NCI-H187 (cell line): ENCODE results near the gene C16orf78.

Experiments used
- DNase-seq, 2 experiments: peaks; one replicate each; lab custom pipeline; 2025; lab: John Stamatoyannopoulos, UW

Gene C16orf78

GRCh38 chr16:49395021-49395420, 21.4 kb downstream of the C16orf78 start:
- no peak for DNase-seq

GRCh38 chr16:49396206-49396720, 22.7 kb downstream of the C16orf78 start:
- no peak for DNase-seq

- no peak for DNase-seq
These were observed 25.2 kb downstream of the C16orf78 start for GRCh38 chr16:49398761-49399160.

GRCh38 chr16:49399594-49400364, 26.2 kb downstream of the C16orf78 start:
- DNase-seq = no peak

DNA sequence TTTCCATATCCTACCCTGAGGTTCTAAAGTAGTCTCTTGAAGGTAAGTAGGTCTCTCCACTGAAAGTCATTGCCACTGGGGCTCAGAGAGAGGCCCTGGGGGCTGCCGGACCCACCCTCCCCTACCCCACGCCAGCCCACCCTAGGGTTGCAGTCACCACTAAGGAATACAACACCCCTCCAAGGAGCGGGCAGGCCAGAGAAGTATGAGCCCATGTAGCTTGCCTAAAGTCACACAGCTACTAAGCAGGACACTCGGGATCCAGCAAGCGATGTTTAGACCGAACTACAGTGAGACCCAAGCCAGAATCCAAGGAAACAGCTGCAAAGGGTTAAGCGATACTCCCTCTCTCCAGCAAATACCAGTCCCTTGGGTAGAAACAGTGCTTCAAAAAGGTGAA, 27.0 kb downstream of the C16orf78 start:
- DNase-seq = no peak

DNA sequence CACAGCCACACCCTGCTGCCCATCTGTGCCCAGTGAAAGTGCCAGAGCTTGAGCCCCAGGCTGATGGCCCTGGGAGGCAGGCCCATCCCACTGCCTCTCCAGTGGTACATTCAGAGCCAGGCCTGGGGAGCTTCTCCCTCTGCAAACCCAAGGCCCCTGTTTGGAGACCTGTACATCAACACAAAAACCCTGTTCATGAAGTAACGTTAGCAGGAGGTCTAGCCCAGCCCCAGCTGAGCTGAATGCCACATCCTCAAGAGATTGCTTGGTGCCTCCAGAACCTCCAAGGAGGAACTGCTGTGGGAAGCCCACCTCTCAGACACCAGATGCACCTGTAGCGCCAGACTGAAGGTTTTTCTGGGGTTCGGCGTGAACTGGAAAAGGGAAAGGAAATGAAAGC, 31.5 kb downstream of the C16orf78 start:
- DNase-seq = no peak

- no peak for DNase-seq
These were observed 31.9 kb downstream of the C16orf78 start for GRCh38 chr16:49405530-49405929.

GRCh38 chr16:49407873-49408550, 34.4 kb downstream of the C16orf78 start:
- peak; percentile 29 to 64 for DNase-seq

DNA sequence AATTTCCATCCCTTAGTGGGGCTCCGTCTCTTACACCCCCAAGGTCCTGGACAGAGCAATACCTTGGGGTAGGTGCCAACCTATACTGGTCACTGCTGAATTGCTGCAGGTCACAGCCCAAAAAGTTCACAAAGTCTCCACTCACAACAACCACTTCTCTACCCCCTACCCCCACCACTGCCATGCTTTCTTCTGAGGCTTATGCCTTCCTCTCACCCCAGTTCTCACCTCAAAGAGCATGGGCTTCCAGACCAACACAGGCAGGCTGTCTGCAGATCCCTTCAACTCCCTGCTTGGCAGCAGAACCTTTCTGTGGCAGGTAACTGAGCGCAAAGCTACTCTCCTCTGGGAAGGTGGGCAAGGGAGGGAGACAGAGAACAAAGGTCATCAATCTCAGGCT, 35.5 kb downstream of the C16orf78 start:
- DNase-seq = no peak

DNA sequence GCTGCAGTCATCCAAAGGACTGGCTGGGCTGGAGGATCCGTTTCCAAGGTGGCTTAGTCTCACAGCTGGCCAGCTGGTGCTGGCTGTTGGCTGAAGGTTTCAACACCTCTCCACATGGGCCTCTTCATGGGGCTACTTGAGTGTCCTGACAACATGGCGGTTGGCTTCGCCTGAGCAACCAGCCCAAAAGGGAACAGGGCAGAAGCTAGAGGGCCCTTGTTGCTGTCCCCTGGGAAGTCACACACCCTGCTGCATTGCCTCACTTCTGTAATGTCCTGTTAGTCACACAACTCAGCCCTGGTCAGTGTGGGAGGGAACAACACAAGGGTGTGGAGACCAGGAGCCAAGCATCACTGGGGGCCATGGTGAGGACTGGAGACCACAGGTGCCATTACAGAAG, 36.6 kb downstream of the C16orf78 start:
- DNase-seq = no peak

DNA sequence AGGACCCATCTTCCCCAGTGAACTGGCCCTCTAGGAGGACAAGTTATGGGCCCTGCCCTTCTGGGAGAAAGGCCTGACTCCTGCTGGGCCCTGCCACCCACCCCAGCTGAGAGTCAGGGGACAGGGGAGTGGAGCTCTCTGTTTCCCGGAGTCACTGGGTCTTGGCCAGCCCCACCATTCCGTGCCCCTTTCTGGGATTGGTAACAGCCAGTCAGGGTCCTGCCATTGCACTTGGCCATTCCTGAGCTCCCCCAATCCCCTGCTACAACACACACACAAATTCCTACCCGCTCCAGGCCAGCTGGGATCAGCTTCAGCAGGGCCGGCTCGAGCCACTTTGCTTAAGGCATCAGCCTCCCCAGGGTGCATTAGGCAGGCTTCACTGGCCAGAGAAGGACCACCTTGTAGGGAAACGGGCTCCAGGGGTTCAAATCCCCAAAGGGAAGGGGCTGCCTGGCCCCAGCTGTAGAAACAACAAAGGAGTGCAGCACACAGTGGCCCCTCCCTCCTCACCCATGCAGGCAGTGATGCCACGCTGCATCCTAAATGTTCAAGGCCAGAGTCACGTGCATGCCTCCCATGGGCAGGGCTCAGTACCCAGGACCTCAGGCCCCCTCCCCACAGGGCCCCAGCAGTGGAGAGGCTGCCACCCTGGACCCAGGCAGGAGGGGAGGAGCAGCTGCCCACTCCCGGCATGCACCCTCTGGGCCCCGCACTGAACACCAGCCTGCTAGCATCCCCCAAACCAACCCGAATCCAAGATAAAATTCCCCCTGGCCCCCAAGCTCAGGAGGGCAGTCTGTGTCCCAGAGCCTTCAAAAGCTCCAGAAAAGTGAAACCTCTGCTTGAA, 37.7 kb downstream of the C16orf78 start:
- no peak for DNase-seq

- DNase-seq = no peak
These were observed 41.1 kb downstream of the C16orf78 start for GRCh38 chr16:49414671-49415070.

DNA sequence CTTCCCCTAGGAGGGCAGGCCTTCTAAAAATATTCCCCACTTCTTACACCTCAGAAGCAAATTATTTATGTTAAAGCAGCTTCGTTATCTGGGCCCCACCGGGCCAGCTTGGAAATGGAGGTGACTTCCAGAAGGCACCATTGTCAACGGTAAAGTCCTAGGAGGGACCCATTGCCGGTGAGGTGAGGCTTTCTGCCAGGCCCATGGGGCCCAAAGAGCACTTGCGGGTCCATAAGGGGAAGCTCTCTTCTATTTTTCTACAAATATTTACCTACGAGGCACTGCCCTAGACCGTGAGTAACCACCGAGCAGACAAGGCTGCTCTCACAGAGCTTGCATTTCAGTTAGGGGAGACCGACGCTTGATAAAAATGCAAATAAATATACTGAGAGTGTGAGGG, 41.5 kb downstream of the C16orf78 start:
- DNase-seq = no peak

DNA sequence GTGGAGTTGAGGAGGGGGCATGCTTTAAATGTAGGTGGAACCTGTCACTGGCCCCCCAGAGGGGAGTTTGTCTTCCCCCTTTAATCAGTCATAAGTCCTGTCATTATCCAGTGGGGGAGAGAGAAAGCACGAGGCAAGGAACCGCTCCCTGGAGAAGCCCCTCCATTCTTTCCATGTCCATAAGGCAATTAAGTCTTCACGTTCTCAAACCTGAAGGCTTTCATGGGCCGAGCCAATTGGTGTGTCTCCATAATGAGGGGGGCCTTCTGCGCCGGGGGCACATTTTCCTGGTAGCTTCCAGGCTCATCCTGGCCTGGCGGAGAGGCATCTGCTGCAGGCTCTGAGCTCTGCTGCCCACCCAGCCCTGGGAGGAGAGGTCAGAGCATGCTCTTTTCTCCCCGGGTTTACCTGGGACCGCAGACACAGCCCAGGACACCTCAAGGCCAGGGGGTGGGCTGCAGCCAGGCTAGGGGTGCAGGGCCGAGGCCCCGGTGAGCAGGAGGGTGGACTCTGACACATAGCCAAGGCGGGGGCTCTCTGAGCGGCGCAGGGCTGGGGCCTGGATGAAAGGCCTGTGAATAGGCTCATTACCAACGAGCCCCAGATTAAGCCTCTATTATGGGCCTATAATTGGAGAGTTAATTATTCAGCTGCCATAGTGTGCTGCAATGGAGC, 42.5 kb downstream of the C16orf78 start:
- no peak for DNase-seq

DNA sequence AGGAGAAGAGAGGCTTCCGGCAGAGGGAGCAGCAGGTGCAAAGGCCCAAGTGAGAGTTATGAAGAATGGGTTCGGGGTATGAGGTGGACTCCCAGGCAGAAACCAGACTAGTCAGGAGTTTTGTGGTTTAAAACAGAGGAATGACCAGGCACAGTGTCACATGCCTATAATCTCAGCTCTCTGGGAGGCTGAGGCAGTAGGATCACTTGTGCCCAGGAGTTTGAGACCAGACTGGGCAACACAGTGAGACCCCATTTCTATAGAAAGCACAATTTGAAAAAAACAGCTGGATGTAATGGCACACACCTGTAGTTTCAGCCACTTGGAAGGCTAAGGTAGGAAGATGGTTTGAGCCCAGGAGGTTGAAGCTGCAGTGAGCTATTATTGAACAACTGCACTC, 43.8 kb downstream of the C16orf78 start:
- no peak for DNase-seq

DNA sequence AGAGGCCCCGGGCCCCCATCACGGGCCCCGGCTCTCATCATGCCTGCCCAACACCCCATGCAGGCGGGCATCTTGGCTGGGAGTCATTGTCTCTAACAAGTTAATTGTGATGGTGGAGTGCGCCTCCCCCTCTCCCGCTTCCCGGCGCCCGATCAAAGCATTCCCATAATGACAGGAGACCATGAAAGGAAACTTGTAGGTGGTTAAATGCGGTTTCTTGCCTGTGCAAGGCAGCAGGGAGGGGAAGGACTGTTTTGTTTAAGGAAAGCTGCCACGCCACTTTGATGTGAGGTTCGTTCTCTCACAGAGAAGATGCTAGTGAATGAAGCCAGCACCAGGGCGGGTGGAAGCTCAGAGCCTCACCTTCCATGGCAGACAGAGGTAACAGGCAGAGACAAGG, 45.4 kb downstream of the C16orf78 start:
- DNase-seq = no peak

DNA sequence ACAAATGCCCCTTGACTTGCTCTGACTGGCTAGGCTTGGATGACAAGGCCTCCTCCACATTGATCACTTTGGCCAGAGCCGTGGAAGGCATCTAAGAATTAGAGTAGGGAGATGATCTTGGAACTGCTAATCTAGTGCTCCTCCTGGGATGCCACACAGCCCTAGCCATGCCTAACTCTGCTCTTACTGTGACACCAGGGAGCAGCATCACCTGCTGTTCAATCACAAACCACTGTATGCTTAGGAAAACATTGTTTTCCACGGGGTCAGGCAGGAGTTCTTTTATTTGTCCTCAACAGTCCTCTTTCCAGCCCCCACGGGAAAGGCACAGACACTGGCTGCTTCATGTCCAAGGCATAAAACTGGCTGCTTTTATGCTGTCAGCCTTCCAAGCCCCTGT, 46.3 kb downstream of the C16orf78 start:
- DNase-seq = no peak

DNA sequence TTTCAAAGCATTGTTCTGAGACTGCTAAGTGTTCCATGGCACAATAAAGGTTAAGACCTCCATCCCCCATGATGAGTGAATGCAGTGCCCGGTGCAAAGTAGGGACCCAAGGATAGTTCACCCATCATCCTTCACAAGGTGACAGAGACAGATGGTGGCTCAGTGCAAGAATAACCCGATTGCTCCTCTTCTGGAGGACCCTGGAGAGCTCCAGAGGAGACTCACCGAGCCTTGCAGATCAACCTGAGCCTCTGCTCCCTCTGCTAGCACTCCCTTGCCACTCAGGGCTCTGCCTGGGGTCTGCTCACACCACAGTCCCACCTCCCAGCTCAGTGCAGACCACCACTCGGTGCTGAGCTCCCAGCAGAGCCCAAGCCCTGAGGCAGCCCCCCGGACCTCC, 49.3 kb downstream of the C16orf78 start:
- DNase-seq = no peak

DNA sequence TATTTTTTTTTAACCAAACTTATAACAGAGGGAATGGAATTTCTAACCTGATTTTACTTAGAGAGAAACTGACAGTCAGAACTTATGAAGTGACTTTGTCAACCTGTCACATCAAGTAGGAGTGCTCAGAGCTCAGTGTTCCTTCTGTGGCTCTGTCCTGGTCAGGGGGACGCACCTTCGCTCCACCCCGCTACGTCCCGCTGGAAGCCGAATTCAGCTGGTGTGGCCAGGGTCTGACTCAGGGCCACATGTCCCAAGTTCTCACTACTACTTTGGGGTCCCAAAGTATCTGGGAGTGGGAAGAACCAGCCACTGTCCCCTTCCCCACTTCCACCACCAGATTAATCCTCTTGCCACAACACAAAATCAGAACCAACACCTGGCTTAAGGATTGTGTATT, 51.4 kb downstream of the C16orf78 start:
- DNase-seq = no peak

- DNase-seq = no peak
These were observed 54.2 kb downstream of the C16orf78 start for GRCh38 chr16:49427771-49428170.

GRCh38 chr16:49428808-49429207, 55.2 kb downstream of the C16orf78 start:
- DNase-seq = no peak

GRCh38 chr16:49431040-49431439, 57.4 kb downstream of the C16orf78 start:
- DNase-seq = no peak
